Thoracic aorta (tissue), 2 donors: Measurements from ENCODE around the gene CARD6. TPM values are rescaled to one million over a fixed set of nuclear protein-coding genes. Genes with fewer than 3 reads are reported as not detected.

Experiments used
- ATAC-seq: fragments of 150-250 bp; one replicate; pipeline ENCODE4 v1.8.0; 2017; ENCODE audit warnings: low read depth; ENCODE audit not compliant: insufficient number of reproducible peaks, low FRiP score
- DNase-seq: peaks from one replicate; pipeline ENCODE4 v3.0.0-alpha.2; 2020; ENCODE audit warnings: low spot score
- H3K27ac ChIP-seq, 2 donors: fragments of 200-600 bp; sonication (generic); 1 replicate in 1 of 2; 2 replicates in 1 of 2; pipeline ENCODE4 v1.5.1; 2016; ENCODE audit warnings: mild to moderate bottlenecking in 2 of 2, moderate library complexity in 2 of 2
- H3K27me3 ChIP-seq: fragments of 200-600 bp; sonication (generic); replicated peaks from 2 replicates; pipeline ENCODE4 v1.6.0; 2016; ENCODE audit warnings: mild to moderate bottlenecking; ENCODE audit not compliant: insufficient read depth
- H3K36me3 ChIP-seq: fragments of 200-600 bp; sonication (generic); one replicate; pipeline ENCODE4 v1.5.1; 2016
- H3K4me1 ChIP-seq, 2 donors: fragments of 200-600 bp; sonication (generic); 1 replicate in 1 of 2; 2 replicates in 1 of 2; pipeline versions ENCODE4 v1.5.1 to v1.6.0; 2016; ENCODE audit warnings: low read depth in 2 of 2, mild to moderate bottlenecking in 1 of 2; ENCODE audit not compliant: control insufficient read depth in 1 of 2
- H3K4me3 ChIP-seq: fragments of 200-600 bp; sonication (generic); 2 replicates; pipeline ENCODE4 v1.5.1; 2016; ENCODE audit warnings: mild to moderate bottlenecking
- H3K9me3 ChIP-seq: fragments of 200-600 bp; sonication (generic); 2 replicates; pipeline ENCODE4 v1.5.1; 2016
- CTCF ChIP-seq: fragments of 200-600 bp; sonication (generic); IDR thresholded peaks from one replicate; pipeline ENCODE4 v1.5.1; 2019; ENCODE audit warnings: antibody characterized with exemption
- total RNA-seq, 2 donors: library from RNA; depleted of rRNA; stranded (reverse); fragments of >200 nt; gene quantifications; one replicate each; pipeline versions ENCODE4 v1.1.0 to v1.2.3, GENCODE V29; 2016

The CARD6 gene
- total RNA-seq, 2 donors from 2014 or later, result 13.5 to 21.6 TPM

DNA sequence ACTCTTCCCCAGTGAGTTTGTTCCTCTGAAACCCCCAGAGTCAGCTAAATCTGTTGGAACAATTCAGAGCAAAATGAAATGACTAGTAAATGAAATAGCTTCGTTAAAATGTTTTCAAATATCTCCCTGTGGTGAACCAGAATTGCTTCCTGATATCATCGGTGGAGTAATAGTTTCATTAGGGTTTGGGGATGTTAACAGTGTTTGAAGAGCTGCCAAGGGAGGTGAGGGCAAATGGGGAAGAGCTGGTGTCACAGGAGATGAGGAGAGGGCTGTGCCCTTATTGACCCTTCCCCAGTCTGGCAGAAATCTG, 63.8 kb downstream of the CARD6 start:
- no peak for DNase-seq
- peaks cover 5 to 7% of the 10 kb centered on the region in 2 donors for H3K4me1 ChIP-seq
- H3K4me3 ChIP-seq, result no peak overlapping the region
- no peaks in the 10 kb centered on the region for H3K27me3 ChIP-seq
- TF ChIP-seq CTCF, result no peak
- no peak for ATAC-seq
- H3K9me3 ChIP-seq, result no peaks in the 10 kb centered on the region
- H3K36me3 ChIP-seq, result no peaks in the 10 kb centered on the region
- peak overlapping the region in 1 of 2 donors; percentile 6 for H3K27ac ChIP-seq

DNA sequence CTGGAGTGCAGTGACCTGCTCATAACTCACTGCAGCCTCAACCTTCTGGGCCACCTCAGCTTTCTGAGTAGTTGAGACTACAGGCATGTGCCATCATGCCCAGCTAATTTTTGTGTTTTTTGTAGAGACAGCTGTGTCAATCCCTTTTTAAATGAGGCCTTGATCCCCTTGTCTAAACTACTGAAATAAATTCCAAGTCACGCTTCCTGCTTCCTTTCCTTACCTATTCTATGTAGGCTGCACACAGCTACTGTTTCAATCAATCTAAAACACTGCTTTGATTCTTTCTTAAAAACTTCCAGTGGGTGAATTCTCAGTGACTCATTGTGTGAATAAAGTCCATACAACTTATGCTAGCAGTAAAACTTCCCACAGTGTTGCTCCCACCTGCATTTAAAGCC, 65.2 kb downstream of the CARD6 start:
- Histone ChIP-seq H3K27ac (no peak overlapping the region), H3K36me3 (no peaks in the 10 kb centered on the region)
- no peak for TF ChIP-seq CTCF

GRCh38 chr5:40909264-40909663, 68.1 kb downstream of the CARD6 start, which contains the start of gene C7:
TSS of gene C7 (plus strand) at chr5:40909497. CDS start at chr5:40909611, 114 bp downstream.
- no peak for TF ChIP-seq CTCF
- H3K36me3 ChIP-seq, result no peaks in the 10 kb centered on the region
- no peaks in the 10 kb centered on the region for H3K9me3 ChIP-seq
- ATAC-seq (no peak), DNase-seq (no peak)
- no peak within 1 kb of the TSS for H3K27ac ChIP-seq
- H3K4me1 ChIP-seq, result peaks cover 2 to 4% of the 10 kb centered on the region in 2 donors
- H3K27me3 ChIP-seq, result no peaks in the 10 kb centered on the region
- H3K4me3 ChIP-seq, result no peak within 1 kb of the TSS

More for the DNA sequence above, 65.2 kb downstream of the CARD6 start:
- DNase-seq (no peak), ATAC-seq (no peak)
- Histone ChIP-seq H3K9me3 (no peaks in the 10 kb centered on the region), H3K4me3 (no peak overlapping the region), H3K27me3 (no peaks in the 10 kb centered on the region), H3K4me1 (peaks cover 5 to 7% of the 10 kb centered on the region in 2 donors)

GRCh38 chr5:40909723-40910122, 68.6 kb downstream of the CARD6 start:
- H3K4me1 ChIP-seq, result no peaks in the 10 kb centered on the region
- ATAC-seq (no peak), DNase-seq (no peak)
- no peaks in the 10 kb centered on the region for H3K9me3 ChIP-seq
- no peak overlapping the region for H3K4me3 ChIP-seq
- H3K27me3 ChIP-seq, result no peaks in the 10 kb centered on the region
- no peak for TF ChIP-seq CTCF
- H3K27ac ChIP-seq, result no peak overlapping the region
- no peaks in the 10 kb centered on the region for H3K36me3 ChIP-seq

Other genes with a start within 250 kb of the CARD6 start
- gene PTGER4, start 161.5 kb upstream of the CARD6 start, total RNA-seq, result 10 to 100 TPM; 13.8 to 45.9 TPM
- 10 to 100 TPM; 10.3 to 22.5 TPM for gene TTC33, start 85.4 kb upstream of the CARD6 start, total RNA-seq
- gene PRKAA1, start 43.0 kb upstream of the CARD6 start, total RNA-seq, result 100 to 1,000 TPM in 1 of 2 donors, 10 to 100 TPM in 1; 56.6 to 158 TPM
- 10 to 100 TPM; 26.1 to 45.4 TPM for gene RPL37, start 6.1 kb upstream of the CARD6 start, total RNA-seq
- 100 to 1,000 TPM in 1 of 2 donors, 10 to 100 TPM in 1; 99.5 to 105 TPM for gene C7, start 68.1 kb downstream of the CARD6 start, total RNA-seq
- gene MROH2B, start 230.0 kb downstream of the CARD6 start, total RNA-seq, result not detected